22Rv1 (cell line): ENCODE results near the gene TMEM72.

ENCODE experiments used
- ZFX ChIP-seq: fragments of 450-650 bp; IDR thresholded peaks from 2 replicates; pipeline ENCODE4 v1.6.1; 2017; ENCODE audit warnings: antibody characterized with exemption, borderline replicate concordance
- TF ChIP-seq, protein P1 (sequence below): fragments of 450-650 bp; IDR thresholded peaks from 2 replicates; pipeline ENCODE4 v1.5.1; 2017; ENCODE audit warnings: mild to moderate bottlenecking

DNA sequence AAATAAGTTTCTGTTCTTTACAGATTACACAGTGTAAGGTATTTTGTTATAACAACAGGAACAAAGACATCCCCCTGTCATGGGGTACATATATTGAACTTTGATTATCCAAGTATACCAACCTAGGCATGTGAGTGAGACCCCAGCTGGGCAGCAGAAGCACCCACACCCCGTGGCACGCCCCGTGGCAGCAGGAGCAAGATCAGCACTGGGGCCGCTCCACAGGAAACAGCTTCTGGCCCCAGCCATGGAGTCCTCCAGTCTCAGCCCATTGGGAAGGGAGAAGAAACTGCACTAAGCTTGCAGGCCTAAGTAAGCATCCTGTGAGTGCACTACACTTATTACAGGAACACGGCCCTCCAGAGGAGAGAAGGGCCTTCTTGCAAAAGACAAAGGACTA, 24.2 kb upstream of the TMEM72 start:
- TF ChIP-seq, protein P1, sequence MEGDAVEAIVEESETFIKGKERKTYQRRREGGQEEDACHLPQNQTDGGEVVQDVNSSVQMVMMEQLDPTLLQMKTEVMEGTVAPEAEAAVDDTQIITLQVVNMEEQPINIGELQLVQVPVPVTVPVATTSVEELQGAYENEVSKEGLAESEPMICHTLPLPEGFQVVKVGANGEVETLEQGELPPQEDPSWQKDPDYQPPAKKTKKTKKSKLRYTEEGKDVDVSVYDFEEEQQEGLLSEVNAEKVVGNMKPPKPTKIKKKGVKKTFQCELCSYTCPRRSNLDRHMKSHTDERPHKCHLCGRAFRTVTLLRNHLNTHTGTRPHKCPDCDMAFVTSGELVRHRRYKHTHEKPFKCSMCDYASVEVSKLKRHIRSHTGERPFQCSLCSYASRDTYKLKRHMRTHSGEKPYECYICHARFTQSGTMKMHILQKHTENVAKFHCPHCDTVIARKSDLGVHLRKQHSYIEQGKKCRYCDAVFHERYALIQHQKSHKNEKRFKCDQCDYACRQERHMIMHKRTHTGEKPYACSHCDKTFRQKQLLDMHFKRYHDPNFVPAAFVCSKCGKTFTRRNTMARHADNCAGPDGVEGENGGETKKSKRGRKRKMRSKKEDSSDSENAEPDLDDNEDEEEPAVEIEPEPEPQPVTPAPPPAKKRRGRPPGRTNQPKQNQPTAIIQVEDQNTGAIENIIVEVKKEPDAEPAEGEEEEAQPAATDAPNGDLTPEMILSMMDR: no peak
- no peak for TF ChIP-seq ZFX
